Amniotic stem cell (primary cell): ENCODE results near the gene IL13RA1.
"Not testable (repeated sequence)": the region's sequence is repeated elsewhere in the genome, so short reads cannot be mapped to it uniquely, and the experiment has no call there.

Experiments
- DNase-seq: peaks from one replicate; lab custom pipeline; 2025; lab: John Stamatoyannopoulos, UW

The IL13RA1 gene

GRCh38 chrX:118726887-118727685 lies at the start of gene IL13RA1:
Gene IL13RA1 (plus strand): TSS chrX:118727606. CDS start chrX:118727639, 33 bp downstream.
- DNase-seq = peak; percentile 50

DNA sequence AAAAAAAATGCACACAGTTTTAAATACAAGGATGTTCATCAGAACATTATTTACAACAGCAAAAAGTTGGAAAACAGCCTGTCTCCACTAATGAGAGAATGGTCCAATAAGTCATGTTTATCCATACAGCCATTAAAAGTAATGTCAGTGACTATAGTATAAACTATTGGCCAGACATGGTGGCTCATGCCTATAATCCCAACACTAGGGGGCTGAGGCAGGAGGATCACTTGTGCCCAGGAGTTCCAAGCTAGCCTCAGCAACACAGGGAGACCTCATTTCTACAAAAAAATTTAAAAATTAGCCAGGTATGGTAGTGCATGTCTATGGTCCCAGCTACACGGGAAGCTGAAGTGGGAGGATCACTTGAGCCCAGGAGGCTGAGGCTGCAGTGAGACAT lies 48.1 kb upstream of the IL13RA1 start:
- DNase-seq = no peak

DNA sequence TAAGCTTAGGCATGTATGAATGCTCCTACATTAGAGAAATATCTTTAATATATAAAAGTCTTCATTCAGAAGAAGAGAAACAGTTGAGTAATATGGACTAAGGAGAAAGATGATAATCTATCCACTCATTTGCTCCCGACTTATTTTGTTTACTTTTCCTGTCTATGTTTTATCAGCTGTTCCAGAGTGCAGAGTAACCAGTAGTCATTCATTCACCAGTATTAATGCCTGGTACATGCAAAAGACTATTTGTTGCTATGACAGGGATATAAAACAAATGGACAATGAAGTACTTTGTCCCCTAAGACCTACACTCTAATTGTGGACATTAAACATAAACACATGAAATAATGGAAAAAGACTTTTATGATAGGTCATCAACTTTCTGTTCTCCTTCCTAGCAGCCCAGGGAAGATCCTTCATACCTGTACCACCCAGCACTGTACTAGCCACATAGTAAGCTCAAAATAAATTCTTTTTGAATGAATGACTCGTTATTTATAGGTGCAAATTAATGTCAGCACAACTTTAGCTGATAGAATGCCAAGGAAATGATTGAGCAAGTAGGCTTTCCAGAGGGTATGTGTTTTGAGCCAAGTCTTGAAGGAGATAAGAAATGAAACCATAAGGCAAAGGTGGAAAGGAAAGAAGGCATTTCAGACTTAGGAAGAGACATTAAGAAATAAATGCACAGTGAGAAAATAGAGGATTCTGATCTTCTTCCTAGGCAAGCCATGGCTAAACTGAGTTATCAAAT lies 45.0 kb upstream of the IL13RA1 start:
- no peak for DNase-seq

- DNase-seq = no peak
These were observed 42.0 kb upstream of the IL13RA1 start for GRCh38 chrX:118685393-118685792.

DNA sequence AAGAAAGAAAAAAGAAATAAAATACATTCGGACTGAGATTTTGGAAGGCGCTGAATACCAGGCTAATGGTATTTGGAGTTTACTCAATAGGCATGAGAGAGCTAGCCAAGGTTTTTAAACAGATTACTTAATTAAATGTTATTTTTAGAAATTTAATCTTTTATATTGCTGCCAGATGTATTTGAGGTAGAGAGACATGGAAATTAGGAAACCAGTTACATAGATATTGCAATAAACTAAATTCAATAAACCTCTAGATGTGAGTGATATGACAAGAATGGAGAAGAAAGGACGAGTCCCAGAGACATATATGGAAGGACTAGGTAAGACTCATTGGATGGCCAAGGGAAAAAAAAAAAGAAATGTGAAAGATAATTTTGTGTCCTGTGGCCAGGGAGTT lies 38.5 kb upstream of the IL13RA1 start:
- no peak for DNase-seq

DNA sequence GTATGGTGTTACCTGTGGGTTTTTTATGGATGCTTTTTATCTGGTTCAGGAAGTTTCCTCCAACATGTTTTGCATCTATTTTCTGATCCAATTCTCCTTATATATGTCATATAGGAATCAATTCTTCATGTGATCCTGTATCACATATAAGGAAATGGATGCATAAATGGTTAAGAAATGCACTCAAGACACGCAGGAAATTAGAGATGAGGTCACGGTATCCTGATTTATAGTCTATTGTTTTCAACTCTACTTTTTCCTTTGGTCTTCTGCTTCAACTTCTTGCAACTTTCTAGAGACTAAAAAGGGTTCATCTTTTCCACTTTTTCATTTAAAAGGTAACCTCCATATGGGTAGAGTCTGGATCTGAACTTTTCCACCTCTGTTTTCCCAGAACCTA lies 33.6 kb upstream of the IL13RA1 start:
- DNase-seq = no peak

GRCh38 chrX:118694638-118695037 lies 32.8 kb upstream of the IL13RA1 start:
- no peak for DNase-seq

- DNase-seq = no peak
These were observed 28.8 kb upstream of the IL13RA1 start for GRCh38 chrX:118698516-118699170.

- DNase-seq = no peak
These were observed 24.7 kb upstream of the IL13RA1 start for GRCh38 chrX:118702741-118703140.

- no peak for DNase-seq
These were observed 20.7 kb upstream of the IL13RA1 start for GRCh38 chrX:118706681-118707080.

GRCh38 chrX:118714521-118714920 lies 12.9 kb upstream of the IL13RA1 start:
- no peak for DNase-seq

GRCh38 chrX:118715917-118716316 lies 11.5 kb upstream of the IL13RA1 start:
- not testable (repeated sequence) for DNase-seq

- DNase-seq = not testable (repeated sequence)
These were observed 10.6 kb upstream of the IL13RA1 start for GRCh38 chrX:118716833-118717232.

DNA sequence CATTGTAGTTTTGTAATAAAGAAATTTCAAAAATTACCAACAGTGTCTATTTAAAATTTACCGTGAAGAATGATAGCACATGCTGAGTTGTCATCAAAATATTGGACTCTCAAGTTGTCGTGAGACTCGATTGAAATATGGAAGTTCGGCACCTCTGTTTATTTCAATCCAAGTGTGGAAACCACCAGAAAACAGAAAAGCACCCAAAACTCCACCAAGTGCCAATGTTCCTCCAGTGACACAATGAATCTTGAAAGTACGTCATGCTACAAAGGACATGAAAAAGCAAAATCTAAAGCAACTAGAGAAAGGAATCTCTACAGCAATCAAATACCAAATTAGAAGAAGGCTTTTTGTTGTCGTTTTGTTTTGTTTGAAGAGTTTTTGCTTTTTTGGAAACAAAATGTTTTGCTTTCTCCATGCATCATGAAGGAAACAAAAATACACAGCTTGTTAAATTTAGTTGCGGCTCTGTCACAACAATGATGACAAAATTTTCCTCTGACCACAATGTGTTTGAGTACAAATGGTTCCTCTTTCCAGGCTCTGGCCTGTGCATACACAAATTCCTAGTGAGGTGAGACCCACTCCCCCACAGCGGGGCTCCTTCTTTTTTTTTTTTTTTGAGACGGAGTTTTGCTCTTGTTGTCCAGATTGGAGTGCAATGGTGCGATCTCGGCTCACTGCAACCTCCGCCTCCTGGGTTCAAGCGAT lies 9.6 kb upstream of the IL13RA1 start:
- DNase-seq = no peak

- DNase-seq = no peak
These were observed 8.7 kb upstream of the IL13RA1 start for GRCh38 chrX:118718737-118719136.

DNA sequence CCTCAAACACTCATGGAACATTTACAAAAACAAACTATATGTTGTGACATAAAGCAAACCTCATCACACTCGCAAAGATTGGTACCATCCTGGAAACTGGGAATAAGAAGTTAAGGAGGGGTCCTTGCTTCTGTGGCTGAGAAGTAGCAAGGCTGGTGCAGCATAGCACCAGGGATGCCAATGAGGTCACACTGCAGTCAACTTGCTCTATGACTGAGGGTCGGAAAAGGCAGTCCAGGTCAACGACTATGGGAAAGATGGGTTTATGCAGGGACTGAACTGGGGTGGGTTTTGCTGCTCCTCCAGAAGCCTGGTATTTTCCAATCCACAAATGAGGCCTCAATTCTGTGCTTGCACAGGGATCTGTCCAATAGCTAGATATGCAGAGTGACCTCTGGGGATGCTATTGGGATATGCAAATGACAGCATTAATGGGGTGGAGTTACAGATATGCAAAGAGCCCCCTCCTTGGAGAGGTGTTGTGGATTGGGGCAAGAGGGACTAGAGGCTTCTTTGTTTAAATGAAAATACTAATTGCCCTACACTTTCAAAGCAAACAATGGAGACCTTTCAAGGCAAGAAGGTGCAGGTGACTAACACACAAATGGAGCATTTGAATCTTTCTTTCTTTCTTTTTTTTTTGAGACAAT lies 7.2 kb upstream of the IL13RA1 start:
- no peak for DNase-seq

- no peak for DNase-seq
These were observed 4.0 kb upstream of the IL13RA1 start for GRCh38 chrX:118723376-118723775.

GRCh38 chrX:118724365-118724764 lies 3.0 kb upstream of the IL13RA1 start:
- DNase-seq = no peak

DNA sequence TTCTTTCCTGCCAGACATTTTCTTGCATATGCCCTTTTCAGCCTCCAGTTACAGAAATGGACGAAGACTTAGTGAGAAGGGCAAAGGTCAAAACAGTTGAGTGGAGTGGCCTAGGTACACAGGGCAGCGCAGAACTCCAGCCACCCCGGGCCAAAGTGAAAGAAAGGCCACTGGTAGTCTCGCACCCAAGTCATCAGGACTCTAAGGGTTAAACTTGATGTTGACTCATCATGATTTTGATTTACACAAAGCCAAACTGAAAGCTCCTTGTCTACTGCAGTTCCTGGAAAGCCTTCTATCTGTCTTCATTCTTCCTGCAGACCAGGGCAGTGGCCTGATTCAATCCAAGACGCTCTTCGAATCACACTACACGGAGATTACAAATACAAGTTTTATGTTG lies 2.6 kb upstream of the IL13RA1 start:
- DNase-seq = no peak

DNA sequence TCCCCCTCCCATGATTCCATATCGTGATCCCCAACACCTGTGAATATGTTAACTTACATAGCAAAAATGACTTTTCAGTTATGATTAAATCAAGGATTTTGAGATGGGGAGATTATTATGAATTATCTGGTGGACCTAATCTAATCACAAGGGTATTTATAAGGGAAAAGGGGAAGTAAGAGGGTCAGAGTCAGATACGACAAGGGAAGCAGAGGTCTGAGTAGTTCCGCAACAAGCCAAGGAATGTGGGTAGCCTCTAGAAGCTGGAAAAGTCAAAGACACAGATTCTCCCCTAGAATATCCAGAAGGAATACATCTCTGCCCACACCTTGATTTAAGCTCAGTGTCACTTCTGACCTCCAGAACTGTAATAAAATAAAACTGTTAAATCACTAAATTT lies 1.0 kb upstream of the IL13RA1 start:
- DNase-seq = no peak

DNA sequence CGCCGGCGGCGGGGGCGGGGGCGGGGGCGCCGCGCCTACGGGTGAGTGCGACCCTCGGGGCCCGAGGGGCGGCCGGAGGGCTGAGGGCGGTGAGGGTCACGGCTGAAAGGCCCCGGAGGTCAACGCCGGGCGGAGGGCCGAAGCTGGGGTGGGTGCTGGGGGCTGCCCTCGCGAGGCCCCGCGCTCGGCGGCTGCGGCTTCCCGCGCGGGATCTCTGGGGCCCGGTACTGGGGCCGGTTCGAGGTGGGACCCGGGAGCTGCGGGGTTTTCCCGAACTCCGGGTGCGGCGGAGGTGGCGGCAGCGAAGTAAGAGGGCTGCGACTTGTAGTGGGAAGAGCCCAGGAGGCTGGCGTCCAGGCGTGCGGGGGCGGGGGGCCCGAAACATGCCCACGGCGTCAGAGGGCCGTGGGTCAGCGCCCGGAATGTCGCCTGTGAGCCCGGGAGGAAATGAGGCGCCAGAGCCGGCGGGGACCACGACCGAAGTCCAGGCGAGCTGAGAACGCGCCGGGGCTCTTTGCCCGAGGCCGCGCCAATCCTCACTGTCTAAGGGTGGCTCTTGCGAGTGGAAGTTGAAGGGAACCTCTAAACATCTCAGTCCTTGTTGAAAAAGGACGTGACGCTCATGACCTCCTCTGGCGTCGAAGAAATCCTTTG lies 407 bp downstream of the IL13RA1 start:
- DNase-seq = no peak
